Measurements from ENCODE around the gene CENPN. TPM values are rescaled to one million over a fixed set of nuclear protein-coding genes. Genes with fewer than 3 reads are reported as not detected.

CENPN gene
- total RNA-seq, 2 experiments from 2014 or later, result 8.7 to 9.7 TPM

DNA sequence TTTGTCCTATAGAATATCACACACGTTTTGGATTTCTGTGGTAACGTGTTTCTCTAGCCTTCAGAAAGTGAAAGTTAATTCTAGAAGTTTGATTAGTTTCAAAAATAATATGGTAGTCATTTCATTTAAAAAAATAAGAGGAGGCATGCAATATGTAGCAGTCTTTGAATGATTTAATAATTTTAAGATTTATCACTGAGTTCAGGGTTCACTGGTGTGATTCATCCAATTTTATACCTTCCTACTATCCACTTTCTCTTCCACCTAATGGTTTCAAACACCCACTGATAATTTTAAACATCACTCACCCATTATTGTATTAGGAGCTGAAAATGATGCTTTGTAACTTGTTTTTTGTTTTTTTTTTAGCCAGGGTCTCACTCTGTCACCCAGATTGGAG is 42.7 kb upstream of the CENPN start:
- Histone ChIP-seq H3K9me3 (ENCODE audit: control insufficient read depth in 1 of 2, insufficient read depth in 1 of 2, low read length in 2 of 2) (peaks cover 0 to 10% of the 10 kb centered on the region in 2 experiments), H3K4me3 (ENCODE audit: low read length) (no peak overlapping the region), H3K27me3 (ENCODE audit: control insufficient read depth in 1 of 2, insufficient read depth in 2 of 2, low read length in 2 of 2) (no peaks in the 10 kb centered on the region), H3K27ac (ENCODE audit: low read depth in 1 of 2, low read length in 2 of 2) (no peak overlapping the region), H3K4me1 (ENCODE audit: insufficient read depth, low read length) (no peaks in the 10 kb centered on the region), H3K36me3 (ENCODE audit: insufficient read depth, low read length) (no peaks in the 10 kb centered on the region)
- H3K9me3 Mint-ChIP-seq, result peaks cover 14% of the 10 kb centered on the region
- CTCF ChIA-PET, result no interaction called here
- H3K27ac Mint-ChIP-seq, result no peak overlapping the region
- peaks cover 8% of the 10 kb centered on the region for H3K36me3 Mint-ChIP-seq (ENCODE audit: low read depth)
- intact Hi-C loops (cut with DNase I, micrococcal nuclease), result no loop called here
- H3K4me3 Mint-ChIP-seq, result no peak overlapping the region
- ATAC-seq (ENCODE audit: poor library complexity) (no peak), DNase-seq (no peak)
- TF ChIP-seq, protein P1, sequence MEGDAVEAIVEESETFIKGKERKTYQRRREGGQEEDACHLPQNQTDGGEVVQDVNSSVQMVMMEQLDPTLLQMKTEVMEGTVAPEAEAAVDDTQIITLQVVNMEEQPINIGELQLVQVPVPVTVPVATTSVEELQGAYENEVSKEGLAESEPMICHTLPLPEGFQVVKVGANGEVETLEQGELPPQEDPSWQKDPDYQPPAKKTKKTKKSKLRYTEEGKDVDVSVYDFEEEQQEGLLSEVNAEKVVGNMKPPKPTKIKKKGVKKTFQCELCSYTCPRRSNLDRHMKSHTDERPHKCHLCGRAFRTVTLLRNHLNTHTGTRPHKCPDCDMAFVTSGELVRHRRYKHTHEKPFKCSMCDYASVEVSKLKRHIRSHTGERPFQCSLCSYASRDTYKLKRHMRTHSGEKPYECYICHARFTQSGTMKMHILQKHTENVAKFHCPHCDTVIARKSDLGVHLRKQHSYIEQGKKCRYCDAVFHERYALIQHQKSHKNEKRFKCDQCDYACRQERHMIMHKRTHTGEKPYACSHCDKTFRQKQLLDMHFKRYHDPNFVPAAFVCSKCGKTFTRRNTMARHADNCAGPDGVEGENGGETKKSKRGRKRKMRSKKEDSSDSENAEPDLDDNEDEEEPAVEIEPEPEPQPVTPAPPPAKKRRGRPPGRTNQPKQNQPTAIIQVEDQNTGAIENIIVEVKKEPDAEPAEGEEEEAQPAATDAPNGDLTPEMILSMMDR (IDR thresholded peaks at IDR 0.05), result no peak
- no peaks in the 10 kb centered on the region for H3K4me1 Mint-ChIP-seq (ENCODE audit: low read depth)
- POLR2A ChIA-PET, result no interaction called here
- H3K27me3 Mint-ChIP-seq, result no peaks in the 10 kb centered on the region

- H3K4me1 ChIP-seq (ENCODE audit: insufficient read depth, low read length), result no peaks in the 10 kb centered on the region
- ChIA-PET POLR2A (no interaction called here), CTCF (no interaction called here)
- ATAC-seq (ENCODE audit: poor library complexity) (no peak), DNase-seq (no peak)
- H3K27me3 ChIP-seq (ENCODE audit: control insufficient read depth in 1 of 2, insufficient read depth in 2 of 2, low read length in 2 of 2), result no peaks in the 10 kb centered on the region
- no peaks in the 10 kb centered on the region for H3K9me3 ChIP-seq (ENCODE audit: control insufficient read depth in 1 of 2, insufficient read depth in 1 of 2, low read length in 2 of 2)
- Mint-ChIP-seq H3K4me3 (no peak overlapping the region), H3K36me3 (ENCODE audit: low read depth) (peaks cover 8% of the 10 kb centered on the region), H3K27me3 (no peaks in the 10 kb centered on the region), H3K9me3 (peaks cover under 1% of the 10 kb centered on the region), H3K4me1 (ENCODE audit: low read depth) (no peaks in the 10 kb centered on the region), H3K27ac (no peak overlapping the region)
- TF ChIP-seq, protein P1 (IDR thresholded peaks at IDR 0.05), result no peak
- no peak overlapping the region for H3K4me3 ChIP-seq (ENCODE audit: low read length)
- peaks cover 5% of the 10 kb centered on the region for H3K36me3 ChIP-seq (ENCODE audit: insufficient read depth, low read length)
- H3K27ac ChIP-seq (ENCODE audit: low read depth in 1 of 2, low read length in 2 of 2), result no peak overlapping the region
- intact Hi-C loops (cut with DNase I, micrococcal nuclease), result no loop called here
Observed at GRCh38 chr16:80966617-80967016, 40.4 kb upstream of the CENPN start.

GRCh38 chr16:80968386-80969113 is 38.5 kb upstream of the CENPN start:
- H3K4me3 ChIP-seq (ENCODE audit: low read length), result no peak overlapping the region
- ATAC-seq (ENCODE audit: poor library complexity) (no peak), DNase-seq (no peak)
- H3K36me3 ChIP-seq (ENCODE audit: insufficient read depth, low read length), result peaks cover 5% of the 10 kb centered on the region
- no peak overlapping the region for H3K4me3 Mint-ChIP-seq
- H3K27me3 ChIP-seq (ENCODE audit: control insufficient read depth in 1 of 2, insufficient read depth in 2 of 2, low read length in 2 of 2), result no peaks in the 10 kb centered on the region
- H3K36me3 Mint-ChIP-seq (ENCODE audit: low read depth), result peaks cover 20% of the 10 kb centered on the region
- no peaks in the 10 kb centered on the region for H3K9me3 ChIP-seq (ENCODE audit: control insufficient read depth in 1 of 2, insufficient read depth in 1 of 2, low read length in 2 of 2)
- H3K4me1 ChIP-seq (ENCODE audit: insufficient read depth, low read length), result no peaks in the 10 kb centered on the region
- H3K27ac ChIP-seq (ENCODE audit: low read depth in 1 of 2, low read length in 2 of 2), result no peak overlapping the region
- no peaks in the 10 kb centered on the region for H3K27me3 Mint-ChIP-seq
- intact Hi-C loops (cut with DNase I, micrococcal nuclease), result no loop called here
- no peaks in the 10 kb centered on the region for H3K9me3 Mint-ChIP-seq
- H3K27ac Mint-ChIP-seq, result no peak overlapping the region
- CTCF ChIA-PET, result no interaction called here
- TF ChIP-seq, protein P1 (IDR thresholded peaks at IDR 0.05), result no peak
- POLR2A ChIA-PET, result no interaction called here
- no peaks in the 10 kb centered on the region for H3K4me1 Mint-ChIP-seq (ENCODE audit: low read depth)

Data from CD4-positive, alpha-beta T cell (primary cell).